HG03354 (cell line): ENCODE data around the gene ITIH2.
"Not testable (repeated sequence)": the region's sequence is repeated elsewhere in the genome, so short reads cannot be mapped to it uniquely, and the experiment has no call there.

Experiments
- ATAC-seq: cut with Tn5 transposase; IDR thresholded peaks from one replicate; pipeline ENCODE4 v1.9.1; 2021; ENCODE audit warnings: mild to moderate bottlenecking; ENCODE audit not compliant: unreplicated experiment, poor library complexity, severe bottlenecking

The ITIH2 gene

DNA sequence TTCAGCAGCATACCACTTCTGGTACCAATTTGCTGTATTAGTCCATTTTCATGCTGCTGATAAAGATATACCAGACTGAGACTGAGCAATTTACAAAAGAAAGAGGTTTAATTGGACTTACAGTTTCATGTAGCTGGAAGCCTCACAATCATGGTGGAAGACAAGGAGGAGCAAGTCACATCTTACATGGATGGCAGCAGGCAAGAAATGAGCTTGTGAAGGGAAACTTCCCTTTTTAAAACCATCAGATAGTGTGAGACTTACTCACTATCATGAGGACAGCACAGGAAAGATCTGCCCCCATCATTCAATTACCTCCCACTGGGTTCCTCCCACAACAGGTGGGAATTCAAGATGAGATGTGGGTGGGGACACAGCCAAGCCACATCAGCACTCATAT, 9.9 kb upstream of the ITIH2 start:
- not testable (repeated sequence) for ATAC-seq

DNA sequence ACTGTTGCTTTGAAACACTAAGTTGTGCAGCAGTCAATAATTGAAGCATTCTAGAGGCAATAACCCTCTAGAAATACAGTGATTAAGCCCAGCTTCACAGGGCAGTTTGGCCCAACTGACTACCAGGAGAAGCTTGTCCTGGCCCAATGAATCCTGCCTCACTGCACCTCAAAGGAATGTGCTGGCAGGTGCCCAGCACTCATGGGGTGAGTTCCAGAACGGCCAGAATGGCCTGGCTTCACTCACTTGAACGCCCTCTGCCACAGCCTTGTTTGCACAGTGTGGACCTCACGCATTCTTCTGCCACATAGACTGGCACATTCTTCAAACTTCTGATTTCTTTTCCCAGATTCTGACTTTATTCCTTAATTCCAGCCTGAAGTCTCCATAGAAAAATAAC, 6.6 kb upstream of the ITIH2 start:
- ATAC-seq, result no peak

DNA sequence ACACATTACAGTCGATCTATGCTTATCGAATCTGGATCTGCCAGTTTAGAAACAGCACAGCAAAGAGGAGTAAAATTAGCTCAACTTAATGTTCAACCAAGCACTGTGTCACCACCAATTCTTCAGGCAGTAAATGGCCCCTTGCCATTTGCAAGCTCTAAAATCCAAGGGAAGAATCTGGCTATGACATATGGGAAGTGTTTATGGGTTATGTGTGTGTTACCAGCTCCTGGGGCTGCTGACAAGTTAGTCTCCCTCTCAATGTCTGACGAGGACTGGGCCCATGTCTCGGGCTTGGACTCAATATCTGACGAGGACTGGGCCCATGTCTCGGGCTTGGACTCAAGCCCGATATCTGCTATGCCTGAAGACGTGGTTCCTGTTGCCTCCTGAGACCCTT, 5.7 kb upstream of the ITIH2 start:
- ATAC-seq, result no peak

DNA sequence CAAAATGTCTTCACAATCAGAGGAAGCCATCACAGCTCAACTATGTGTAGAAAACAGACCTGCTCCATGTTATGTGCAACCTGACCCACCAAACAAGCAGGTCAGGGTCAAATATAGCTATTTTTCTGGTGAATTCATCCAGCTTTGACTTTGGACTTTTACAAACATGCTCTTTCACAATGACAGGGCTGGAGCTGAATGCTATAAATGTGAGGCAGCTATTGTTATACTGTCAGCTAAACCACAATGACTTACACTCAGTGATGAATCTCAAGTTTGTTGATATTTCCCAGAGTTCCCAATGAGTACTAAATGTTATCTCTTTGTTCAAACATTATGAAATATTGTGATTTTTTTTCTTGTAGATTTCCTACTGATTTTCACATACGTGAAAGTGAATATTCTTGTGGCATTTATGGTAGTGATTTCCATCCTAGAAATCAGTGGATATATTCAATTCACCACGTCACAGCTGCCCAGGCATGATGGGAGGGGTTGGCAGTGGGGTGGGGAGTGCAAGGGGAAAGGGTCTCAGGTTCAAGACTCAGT, 2.5 kb upstream of the ITIH2 start:
- no peak for ATAC-seq

DNA sequence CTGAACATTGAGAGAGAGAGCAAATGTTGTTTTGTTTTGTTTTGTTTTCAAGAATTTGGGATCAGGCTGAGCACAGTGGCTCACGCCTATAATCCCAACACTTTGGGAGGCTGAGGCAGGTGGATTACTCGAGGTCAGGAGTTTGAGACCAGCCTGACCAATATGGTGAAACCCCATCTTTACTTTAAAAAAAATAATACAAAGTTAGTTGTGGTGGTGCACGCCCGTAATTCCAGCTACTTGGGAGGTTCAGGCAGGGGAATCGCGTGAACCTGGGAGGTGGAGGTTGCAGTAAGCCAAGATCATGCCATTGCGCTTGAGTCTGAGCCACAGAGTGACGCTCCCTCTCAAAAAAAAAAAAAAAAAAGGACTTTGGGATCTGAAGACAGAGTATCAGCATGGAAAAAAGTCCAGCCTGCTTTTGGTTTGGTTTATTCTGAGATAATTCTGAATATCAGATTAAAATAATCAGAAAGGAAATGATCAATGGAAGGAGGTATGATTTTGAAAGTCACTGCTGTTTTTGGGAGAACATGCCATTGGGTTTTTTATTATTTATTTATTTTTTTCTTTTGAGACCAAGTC, 1.9 kb upstream of the ITIH2 start:
- ATAC-seq, result no peak

DNA sequence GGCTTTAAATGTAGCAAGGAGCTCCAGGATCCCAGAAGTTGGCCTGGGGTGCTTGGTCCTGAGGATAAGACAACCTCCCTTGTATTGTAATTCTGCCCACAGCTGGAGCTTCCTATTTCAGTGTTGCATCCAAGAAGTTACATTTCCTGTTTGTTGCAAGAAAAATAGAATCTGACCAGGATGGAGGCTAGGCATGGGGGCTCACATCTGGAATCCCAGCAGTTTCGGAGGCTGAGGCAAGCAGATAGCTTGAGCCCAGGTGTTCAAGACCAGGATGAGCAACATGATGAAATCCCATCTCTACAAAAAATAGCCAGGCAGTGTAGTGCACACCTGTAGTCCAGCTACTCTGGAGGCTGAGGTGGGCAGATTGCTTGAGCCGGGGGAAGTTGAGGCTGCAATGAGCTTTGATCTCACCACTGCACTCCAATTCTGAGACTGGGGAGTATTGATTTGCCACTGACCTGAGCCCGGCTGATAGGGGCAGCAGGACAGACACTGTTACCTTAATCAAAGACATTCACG, 766 bp upstream of the ITIH2 start:
- no peak for ATAC-seq

DNA sequence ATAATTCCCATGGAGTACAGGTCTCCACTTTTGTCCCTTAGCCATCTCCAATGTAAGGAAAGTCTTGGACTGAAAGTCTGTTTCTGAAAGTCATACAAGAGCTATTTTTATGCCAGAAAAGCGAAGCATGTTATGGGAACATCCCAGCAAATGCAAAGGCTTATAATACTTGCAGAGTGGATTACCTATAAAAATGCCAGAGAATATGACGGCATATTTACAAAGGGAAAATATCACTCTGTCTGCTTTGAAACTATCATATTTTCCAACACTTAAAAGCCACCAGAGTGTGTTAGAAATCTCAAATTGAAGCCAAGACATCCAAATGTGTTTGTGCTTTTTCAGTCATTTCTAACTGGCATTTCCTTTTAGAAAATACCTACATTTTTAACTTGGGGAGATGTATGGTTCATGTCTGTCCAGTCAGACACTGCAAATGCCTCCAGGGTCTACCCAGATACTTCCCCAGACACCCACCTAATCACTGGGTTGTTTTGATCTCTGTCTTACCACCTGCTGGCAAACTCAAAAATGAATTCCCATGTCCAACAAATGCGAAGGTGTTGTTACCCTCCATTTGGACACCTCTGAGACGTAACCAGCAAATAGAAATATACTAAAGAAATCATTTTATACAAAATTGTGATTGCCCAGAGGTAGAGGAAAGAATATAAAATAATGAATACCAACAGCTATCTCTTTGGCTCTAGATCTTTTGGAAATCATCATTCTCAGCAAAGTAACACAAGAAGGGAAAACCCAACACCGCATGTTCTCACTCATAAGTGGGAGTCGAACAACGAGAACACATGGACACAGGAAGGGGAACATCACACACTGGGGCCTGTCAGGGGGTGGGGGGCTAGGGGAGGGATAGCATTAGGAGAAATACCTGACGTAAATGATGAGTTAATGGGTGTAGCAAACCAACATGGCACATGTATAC, 1.2 kb downstream of the ITIH2 start:
- no peak for ATAC-seq

DNA sequence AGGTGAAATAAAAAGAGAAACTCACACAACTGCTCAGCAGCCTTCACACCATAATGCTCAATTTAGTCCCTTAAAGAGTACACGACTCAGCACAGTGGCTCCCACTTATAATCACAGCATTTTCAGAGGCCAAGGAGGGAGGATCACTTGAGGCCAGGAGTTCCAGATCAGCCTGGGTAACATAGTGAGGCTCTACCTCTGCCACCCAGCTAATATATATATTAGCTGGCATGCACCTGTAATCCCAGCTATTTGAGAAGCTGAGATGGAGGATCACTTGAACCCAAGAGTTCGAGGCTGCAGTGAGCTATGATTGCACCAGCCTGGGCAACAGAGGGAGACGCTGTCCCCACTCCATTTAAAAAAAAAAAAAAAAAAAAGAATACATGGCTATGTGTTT, 2.2 kb downstream of the ITIH2 start:
- no peak for ATAC-seq

DNA sequence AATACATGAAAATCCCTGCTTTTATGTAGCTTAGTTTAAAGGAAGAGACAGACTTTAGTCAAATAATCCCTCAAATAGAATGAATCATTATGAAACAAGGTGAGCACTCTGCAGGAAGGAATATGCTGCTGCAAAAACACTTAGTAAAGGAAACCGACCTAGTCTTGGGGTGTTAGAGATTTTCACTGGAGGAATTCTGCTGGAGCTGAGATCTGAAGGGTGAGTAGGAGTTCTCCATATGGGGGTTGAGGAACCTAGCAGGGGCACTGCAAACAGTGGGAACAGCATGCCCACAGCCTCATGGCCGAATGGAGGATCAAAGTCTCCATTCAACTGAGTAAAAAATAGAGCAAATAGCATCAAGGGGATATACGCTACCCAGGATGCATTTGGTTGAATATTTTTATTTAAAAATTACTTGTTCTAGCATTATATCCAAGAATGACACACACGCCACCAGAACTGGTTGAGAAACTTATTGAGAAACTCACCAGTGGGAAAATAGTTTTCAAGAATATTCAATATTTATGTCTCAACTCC, 3.5 kb downstream of the ITIH2 start:
- no peak for ATAC-seq

DNA sequence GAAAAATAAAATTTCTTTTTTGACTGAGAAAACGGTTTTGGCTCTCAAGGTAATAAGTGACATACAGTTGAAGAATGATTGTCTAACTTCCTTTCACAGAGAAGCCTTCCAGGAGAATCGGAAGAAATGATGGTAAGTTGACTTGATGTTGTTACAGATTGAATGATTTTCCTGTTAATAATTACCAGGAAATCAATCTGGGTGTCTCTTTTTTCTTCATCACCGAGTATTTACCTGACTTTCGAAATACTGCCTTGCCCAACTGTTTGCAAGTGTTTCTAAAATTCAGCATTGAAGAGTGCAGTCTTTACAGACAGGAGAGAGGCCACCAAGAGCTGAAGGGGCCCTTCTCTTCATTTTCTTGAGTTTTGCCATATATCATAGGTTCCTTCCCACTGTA, 4.0 kb downstream of the ITIH2 start:
- ATAC-seq, result no peak

DNA sequence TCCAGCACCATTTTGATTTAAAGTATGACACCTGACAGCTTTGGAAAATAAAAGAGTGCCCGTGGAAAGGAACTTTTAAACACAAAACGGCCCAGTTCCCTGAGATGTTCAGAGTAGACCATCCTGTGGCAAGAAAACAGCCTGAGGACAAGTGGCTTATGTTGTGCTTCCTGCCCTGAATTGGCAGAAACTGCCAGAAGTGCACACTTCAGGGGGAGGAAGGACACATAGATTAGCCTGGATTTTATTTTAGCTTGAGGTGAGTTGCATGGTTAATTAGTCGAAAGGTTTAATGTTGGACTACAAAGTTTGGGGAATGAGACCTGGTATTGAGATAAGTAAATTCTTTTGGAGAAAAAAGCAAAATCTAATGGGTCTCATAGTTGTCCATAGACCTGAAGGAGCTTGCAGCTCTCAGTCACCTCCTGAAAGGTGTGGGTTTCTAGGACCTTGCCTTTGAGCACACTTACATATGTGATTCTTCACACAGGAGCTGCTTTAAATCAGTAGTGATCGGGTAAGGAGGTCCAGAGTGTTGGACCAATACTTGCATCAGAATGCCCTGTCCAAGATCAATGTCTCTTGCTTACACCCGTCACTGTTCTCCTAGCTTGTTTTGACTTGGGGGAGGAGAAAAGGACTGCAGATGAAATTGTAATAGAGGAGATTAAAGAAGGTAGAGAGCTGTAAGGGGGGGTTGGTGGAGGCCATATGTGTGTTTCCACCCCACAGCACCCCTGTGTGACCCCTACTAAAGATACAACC, 4.9 kb downstream of the ITIH2 start:
- ATAC-seq, result no peak

DNA sequence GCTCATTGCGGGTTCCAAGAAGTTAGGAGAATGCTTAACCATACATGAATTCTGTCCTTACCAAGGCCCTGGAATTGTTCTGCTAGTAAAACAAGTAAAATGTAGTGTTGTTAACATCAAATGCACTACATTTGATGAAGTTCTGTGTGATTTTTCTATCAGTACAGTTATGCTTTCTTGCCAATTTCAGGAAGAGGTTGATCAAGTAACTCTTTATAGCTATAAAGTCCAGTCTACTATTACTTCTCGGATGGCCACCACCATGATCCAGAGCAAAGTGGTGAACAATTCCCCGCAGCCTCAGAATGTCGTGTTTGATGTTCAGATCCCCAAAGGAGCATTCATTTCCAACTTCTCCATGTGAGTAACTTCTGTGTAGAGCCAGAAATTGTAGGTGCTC, 5.7 kb downstream of the ITIH2 start:
- ATAC-seq, result no peak

DNA sequence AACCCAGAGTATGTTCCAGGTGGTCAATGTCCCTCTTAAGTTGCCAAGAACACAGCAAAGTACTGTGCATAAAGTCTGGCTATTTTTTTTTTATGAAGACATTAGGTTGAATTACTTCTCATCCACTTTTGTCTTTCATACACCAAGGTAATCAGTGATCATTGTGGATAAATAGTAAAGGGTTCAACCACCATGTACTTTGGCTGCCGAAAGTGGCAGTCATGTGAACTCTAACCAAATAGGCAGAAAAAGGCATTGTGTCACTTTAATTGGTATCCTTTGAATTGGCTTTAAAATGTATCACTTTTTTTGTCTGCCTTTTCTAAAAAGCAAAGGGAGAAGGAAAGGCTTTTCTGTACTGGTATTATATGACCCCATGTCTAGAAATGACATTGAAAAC, 7.3 kb downstream of the ITIH2 start:
- no peak for ATAC-seq

DNA sequence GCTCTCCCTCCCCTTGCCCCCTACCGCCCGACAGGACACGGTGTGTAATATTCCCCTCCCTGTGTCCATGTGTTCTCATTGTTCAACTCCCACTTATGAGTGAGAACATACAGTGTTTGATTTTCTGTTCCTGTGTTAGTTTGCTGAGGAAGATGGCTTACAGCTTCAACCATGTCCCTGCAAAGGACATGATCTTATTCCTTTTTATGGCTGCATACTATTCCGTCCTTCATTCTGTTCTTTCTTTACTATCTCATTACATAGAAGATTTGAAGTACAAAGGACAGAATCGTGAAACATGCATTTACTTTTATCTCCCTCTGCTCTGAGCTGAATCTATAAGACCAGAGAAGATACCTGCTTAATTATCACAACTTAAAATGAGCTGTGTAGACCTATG, 8.0 kb downstream of the ITIH2 start:
- ATAC-seq, result not testable (repeated sequence)

DNA sequence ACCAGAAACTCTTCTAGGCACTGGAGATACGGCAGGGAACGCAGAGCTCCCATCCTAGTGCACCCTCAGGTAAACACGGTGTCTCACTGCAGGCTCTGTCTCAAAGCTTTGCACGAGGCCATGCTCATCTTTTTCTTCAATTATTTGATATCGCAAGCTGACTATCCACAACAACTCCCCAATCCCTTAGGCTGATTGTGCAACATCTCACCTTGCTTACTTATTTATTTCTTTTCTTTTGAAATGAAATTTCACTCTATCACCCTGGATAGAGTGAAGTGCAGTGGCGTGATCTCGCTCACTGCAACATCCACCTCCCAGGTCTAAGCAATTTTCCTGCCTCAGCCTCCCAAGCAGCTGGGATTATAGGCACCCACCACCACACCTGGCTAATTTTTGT, 12.4 kb downstream of the ITIH2 start:
- ATAC-seq, result no peak

DNA sequence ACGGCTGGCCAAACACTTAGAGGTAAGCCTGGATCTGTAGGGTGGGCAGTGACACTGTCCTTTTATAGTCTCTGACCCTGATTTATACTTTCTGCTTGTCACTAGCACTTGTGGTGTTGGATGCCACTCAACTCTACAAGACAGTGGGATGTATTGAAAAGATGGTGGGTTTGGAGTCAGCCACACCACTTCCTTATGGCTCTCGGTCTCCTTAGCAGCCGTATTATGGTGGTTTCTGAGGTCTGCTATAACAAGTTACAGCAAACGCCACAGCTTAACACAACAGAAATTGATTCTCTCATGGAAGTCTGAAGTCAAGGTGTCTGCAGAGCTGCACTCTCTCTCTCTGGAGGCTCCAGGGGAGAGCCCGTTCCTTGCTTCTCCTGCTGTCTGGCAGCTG, 14.7 kb downstream of the ITIH2 start:
- no peak for ATAC-seq

DNA sequence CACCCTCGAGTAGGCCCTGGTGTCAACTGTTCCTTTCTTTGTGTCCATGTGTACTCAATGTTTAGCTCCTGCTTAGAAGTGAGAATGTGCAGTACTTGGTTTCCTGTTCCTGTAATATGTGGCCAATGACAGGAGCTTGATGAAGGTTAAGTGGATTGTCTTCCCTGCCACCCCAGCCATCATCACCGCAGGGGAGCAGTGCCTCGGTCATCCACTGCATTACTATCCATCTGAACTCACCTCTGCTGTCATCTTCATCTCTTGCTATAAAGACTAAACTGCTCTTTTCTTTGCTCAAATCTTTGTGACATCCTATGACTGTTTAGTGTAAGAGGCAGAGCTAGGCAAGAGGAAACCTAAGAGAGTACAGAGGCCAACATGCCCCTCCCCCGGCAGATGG, 15.6 kb downstream of the ITIH2 start:
- ATAC-seq, result no peak

DNA sequence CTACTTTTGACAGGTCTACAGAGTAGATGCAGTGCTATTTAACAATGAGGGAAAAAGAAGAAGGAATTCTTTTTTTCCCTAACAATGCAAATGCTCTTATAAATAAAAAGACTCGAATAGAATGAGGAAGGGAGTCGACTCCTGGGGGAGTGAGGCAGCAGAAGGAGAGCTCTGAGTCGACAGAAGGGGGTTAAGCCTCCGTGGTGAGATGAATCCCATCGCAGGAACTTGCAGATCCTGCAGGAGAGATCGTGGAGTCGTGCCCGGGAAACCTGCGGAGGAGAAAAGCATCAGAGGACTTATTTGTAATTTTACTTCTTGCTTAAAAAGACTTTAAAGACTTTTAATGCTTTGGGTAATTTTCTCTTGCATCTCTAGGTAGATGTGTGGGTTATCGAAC, 17.4 kb downstream of the ITIH2 start:
- no peak for ATAC-seq

DNA sequence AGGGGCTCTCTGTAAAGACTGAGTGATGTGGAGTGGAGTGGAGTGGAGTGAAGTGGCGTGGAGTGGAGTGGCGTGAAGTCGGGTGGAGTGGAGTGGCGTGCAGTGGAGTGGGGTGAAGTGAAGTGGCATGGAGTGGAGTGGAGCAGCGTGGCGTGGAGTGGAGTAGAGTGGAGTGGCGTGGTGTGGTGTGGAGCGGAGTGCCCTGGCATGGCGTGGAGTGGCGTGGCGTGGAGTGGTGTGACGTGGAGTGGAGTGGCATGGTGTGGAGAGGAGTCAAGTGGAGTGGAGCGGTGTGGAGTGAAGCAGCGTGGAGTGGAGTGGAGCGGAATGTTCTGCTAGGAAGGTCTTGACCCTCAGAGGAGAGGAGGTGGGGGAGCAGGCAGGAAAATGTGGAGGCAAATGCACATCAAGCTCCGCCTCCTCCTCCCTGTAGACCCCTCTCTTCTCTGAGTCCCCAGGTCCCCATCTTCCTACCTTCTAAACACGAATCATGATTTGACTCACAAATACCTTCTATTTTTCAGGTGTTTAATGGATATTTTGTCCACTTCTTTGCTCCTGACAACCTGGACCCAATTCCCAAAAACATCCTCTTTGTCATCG, 19.9 kb downstream of the ITIH2 start:
- no peak for ATAC-seq

DNA sequence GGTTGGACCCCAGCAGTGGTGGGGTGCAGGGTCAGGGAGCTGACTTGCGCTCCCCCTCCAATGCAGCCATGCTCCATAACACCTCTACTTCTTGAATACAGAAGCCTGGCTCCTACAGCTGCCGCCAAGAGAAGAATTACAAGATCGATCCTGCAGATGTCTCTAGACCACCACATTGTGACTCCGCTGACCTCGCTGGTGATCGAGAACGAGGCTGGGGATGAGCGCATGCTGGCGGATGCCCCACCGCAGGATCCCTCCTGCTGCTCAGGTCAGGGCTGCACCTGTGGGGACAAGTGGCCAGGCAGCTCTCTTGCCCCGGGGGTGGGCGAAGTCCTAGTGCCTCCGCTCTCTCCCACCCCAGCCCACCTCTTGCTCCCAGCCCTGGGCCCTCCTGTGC, 31.7 kb downstream of the ITIH2 start:
- ATAC-seq, result no peak
